Nucleus accumbens (tissue), 56 donors: ENCODE results near the gene TRAPPC12.
A peak's percentile ranks its signal among the peaks of the same experiment; 100 is the strongest.
"Not testable (repeated sequence)": the region's sequence is repeated elsewhere in the genome, so short reads cannot be mapped to it uniquely, and the experiment has no call there.

Experiments used
- DNase-seq, 56 donors: peaks; one replicate each; lab custom pipeline; 2025; lab: John Stamatoyannopoulos, UW

The TRAPPC12 gene

DNA sequence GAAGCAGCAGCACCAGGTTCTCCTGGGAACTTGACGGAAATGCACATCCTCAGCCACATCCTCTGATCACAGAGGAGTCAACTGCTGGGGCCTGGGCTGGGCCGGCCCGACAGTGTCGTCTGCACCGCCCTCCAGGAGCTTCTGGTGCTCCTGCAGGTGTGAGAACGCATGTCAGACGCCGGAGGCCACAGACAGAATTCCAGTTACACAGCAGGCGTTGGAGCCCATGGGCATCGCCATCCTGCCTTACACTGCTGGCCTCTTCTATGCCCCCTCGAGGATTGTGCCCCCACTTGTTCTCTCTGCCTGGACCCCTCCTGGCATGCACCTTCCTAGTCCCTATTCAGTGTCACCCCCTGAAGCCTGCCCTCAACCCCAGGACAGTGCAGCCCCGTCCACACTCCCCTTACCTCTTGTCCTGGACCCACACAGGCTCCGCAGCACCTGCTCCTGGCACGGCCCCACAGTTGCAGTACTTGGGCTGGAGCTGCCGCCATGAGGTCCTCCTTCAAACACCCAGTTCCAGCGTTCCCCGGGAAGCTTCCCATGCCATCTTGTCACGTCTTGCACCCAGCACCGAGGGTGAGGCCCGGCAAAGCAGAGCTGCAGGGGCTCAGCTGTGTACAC lies 102.4 kb downstream of the TRAPPC12 start:
- DNase-seq, result no peak

DNA sequence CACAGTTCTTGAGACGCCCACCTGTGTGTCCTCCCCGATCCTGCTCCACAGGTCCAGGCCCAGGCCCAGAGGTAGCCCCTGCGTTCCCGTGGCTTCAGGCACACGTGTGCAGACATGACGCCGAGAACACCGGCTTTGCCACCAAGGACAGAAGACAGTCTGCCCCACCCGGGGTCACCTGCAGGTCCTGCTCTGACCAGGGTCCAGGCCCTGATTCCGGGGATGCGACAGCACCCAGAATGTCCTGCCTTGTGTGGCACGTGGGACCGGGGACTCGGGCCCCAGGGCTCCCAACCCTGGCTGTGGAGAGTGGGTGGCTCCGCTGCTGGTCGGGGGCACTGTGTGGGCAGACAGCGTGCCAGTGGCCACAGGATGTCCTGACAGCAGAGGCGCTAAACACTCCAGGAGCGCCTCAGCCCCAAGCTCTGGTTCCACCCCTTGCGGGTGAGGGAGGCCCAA lies 102.9 kb downstream of the TRAPPC12 start:
- DNase-seq, result no peak

DNA sequence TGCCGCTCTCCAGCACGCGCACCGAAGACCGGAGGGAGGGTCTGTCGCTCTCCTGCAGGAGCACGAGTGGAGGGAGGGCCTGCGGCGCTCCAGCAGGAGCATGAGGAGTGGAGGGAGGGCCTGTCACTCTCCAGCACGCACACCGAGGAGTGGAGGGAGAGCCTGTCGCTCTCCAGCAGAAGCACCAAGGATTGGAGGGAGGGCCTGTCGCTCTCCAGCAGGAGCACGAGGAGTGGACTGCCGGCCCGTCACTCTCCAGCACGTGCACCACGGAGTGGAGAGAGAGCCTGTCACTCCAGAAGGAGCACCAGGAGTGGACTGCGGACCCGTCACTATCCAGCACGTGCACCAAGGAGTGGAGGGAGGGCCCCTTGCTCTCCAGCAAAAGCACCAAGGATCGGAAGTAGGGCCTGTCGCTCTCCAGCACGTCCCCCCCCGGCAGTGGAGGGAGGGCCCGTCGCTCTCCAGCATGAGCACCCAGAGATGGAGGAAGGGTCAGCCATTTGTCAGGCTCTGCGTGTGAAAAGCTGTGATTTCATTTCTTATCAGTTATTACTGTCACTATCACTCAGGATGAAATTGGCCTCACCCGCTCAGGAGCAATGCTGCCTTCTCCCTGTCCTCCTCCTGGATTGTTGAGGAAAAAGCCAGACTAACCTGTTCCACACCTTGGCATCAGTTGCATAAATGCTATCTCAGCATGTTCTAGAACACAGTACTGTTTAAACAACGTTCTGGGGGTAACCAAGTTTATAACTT lies 103.9 kb downstream of the TRAPPC12 start:
- peak in 17 of 56 donors; percentile 15 to 74 (median 56) for DNase-seq

DNA sequence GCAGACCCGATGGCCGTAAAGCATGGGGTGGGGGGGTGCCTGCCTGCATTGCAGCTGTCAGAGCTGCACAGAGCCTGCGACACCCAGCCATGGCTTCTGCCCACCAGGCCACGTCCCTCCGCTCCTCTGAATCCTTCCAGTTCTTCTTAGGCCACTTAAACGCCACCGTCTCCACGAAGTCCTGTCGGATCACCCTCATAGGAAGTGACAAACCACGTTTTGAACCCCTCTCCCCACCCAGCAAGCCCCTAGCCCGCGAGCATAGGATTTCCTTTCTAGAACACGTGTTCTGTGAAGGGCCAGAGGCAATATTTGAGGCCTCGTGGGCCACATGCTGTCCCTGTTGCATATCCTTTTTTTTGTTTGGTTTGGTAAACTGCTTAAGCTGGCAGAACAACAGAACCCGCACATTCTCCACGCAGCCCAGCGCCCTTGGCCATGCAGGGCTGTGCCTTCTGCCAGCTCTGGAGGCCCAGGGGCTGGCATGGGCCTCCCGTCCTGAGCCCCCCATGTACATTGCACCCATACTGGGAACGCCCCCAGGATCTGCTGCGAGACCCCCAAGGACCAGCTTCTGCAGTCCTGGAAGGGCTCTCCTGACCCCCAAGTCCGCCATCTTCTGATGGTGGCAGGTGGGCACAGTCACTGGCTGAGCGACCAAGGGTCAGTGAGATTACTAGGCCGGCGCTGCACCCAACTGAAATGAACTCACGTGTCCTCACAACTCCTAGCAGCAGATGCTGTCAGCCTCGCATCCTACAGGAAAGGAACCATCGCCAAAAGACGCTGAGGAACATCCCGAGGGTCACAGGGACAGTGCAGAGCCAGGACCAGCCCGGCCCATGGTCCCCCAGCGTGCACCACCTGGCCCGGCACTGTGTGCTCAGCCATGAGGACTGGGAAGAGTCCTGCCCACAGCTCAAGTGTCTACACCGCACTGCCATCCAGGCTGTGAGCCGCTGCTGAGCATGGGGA lies 104.8 kb downstream of the TRAPPC12 start:
- no peak for DNase-seq

DNA sequence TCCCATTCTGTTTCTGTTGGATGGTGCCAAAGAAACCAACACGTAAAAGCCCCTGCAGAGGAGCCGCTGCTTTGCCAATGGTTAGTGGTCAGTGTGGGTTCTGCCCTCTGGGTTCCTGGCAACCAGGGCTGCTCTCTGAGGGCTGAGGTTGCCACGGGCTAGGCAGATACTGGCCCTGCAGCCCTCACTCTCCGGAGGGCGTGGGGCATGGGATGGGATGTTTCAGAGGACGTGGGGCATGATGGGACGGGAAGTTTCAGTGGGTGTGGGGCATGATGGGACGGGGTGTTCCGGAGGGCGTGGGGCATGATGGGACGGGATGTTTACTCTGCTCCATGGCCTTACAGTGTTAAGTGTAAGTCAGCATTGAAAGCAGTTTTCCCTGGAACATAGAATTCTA lies 105.7 kb downstream of the TRAPPC12 start:
- no peak for DNase-seq

DNA sequence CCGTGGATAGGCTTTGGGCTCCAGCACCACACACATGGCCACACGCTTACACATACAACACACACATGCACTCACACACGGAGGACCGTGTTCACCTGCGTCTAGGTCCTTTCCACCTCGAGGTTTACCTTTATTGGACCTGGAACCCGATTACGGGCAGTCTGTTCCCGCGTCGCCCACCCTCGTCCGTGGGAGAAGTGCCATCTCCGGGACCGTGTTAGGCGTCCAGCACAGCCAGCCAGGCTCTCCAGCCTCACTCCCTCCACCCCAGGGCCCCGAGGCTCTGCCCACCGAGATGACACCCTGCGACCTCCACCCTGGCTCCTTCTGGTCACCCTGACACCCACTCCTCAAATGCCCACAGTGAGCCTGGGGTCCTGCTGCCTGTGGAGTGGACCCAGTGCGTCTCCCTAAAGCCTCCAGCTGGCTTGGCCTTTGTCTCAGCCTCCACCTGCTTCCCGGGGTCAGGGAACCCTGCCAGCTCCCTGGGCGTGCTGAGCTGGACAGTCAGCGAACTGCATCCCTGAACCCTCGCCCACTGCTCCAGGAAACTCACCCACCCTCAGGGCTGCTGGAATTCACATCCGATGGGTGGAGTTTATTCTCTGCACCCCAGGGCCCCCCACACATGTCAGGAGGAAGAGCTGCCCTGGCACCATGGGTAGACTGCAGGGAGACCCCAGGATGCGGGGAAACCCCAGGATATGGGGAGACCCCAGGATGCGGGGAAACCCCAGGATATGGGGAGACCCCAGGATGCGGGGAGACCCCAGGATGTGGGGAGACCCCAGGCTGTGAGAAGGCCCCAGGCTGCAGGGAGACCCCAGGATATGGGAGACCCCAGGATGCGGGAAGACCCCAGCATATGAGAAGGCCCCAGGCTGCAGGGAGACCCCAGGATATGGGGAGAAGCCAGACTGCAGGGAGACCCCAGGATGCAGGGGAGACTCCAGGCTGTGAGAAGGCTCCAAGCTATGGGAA lies 106.8 kb downstream of the TRAPPC12 start:
- no peak for DNase-seq

DNA sequence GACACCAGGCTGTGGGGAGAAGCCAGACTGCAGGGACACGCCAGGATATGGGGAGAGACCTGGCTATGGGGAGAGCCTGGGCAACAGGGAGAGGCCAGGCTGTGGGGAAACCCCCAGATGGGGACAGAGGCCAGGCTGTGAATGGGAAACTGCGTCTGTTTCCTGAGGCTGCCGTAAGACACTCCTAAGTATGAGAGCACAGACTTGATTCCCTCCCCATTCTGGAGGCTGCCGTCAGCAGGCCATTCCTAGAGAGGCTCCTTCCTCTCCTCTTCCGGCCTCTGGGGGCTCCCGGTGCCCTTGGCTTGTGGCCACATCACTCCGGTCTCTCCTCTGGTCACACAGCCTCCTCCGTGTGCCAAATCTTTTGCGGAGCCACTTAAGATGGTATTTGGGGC lies 107.5 kb downstream of the TRAPPC12 start:
- no peak for DNase-seq

DNA sequence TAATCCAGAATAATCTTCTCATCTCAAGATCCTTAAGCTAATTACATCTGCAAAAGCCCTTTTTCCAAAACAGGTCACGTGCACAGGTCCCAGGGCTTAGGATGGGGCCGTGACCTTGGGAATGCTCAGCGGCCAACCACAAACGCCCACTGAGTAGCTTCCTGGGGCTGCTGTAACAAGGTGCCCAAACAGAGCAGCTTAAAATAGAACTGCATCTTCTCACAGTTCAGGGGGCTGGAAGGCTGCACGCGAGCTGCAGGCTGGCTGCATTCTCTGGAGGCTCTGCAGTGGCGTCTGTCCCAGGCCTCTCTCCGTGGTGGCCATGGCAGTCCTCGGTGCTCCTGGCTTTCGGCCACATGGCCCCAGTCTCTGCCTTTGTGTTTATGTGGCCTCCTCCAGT lies 107.9 kb downstream of the TRAPPC12 start:
- DNase-seq, result peak in 4 of 56 donors; percentile 12 to 34 (median 28)

DNA sequence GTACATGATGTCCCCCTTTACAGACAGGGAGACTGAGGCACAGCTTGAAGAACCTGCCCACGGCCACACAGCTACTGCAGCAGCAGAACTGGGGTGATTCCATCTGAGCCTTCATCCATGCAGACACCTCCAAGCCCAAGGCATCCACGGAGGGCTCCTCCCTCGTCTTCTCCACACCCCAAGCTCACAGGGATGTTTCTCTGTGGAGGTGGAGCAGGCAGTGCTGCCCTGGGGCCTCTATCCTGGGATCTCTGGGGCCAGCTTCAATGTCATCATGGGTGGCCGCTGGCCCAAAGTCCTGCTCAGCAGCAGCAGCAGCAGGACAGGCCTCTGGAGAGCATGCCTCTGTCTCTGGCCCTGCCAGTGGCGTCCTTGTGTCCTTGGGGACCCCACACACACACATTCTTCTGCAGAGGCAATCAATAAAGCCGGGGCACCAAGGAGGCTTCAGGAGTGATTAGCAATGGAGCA lies 108.6 kb downstream of the TRAPPC12 start:
- DNase-seq, result no peak

DNA sequence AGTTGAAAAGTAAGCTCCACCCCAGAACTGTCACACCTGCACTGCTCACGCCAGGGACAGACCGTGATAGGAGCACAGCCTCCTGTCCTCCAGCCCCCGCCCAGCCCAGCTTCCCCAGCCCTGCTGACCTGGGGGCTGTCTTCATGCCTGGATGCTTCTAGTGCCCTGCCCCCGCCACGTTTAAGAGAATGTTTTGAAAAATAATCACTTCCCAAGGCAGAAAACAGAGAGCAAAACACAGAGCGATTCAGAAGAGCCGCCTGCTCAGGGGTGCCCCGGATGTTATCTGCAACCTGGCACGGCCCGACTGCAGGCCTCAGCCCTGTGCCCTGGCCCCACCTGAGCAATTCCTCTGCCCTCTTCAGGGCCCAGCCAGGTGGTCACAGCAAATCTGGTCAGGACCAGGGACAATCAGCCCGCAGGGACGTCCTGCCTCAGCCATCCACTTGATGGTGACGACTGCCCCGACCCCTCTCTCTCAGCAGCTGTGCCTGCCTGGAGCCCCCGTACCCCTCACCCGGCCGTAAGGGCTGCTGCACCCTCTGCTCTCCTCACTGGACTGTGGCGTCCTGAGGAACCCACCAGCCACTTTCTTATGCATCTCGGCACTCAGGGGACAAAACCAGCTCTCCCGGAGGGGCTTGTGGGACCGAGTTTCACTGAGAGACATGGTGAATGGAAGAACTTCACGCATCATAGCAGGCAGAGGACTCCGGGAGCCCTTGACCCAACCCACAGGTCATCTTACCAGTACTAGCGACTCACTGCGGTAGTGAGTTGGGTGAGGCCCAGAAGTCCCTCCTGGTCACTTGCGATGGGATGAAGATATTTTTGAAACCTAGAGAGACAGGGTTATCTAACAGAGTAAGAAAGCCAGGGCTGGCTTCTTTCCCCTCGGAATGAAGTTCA lies 109.6 kb downstream of the TRAPPC12 start:
- DNase-seq, result no peak

DNA sequence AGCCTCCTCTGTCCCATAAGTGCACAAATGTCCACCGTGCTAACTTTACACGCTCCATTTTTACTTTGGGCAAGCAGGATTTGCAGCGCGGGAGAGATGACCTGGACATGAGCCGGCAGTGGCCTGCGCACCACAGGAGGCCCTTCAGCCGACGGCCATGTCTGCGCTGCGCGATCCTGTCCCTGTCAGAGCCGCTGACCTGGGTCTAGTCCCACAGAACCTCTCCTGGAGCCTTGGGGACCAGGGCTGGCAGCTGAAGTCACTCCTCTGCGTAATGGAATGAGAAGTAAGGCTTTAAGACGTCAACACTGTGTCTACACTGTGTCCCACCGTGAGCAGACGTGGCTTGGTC lies 110.2 kb downstream of the TRAPPC12 start:
- DNase-seq, result no peak

DNA sequence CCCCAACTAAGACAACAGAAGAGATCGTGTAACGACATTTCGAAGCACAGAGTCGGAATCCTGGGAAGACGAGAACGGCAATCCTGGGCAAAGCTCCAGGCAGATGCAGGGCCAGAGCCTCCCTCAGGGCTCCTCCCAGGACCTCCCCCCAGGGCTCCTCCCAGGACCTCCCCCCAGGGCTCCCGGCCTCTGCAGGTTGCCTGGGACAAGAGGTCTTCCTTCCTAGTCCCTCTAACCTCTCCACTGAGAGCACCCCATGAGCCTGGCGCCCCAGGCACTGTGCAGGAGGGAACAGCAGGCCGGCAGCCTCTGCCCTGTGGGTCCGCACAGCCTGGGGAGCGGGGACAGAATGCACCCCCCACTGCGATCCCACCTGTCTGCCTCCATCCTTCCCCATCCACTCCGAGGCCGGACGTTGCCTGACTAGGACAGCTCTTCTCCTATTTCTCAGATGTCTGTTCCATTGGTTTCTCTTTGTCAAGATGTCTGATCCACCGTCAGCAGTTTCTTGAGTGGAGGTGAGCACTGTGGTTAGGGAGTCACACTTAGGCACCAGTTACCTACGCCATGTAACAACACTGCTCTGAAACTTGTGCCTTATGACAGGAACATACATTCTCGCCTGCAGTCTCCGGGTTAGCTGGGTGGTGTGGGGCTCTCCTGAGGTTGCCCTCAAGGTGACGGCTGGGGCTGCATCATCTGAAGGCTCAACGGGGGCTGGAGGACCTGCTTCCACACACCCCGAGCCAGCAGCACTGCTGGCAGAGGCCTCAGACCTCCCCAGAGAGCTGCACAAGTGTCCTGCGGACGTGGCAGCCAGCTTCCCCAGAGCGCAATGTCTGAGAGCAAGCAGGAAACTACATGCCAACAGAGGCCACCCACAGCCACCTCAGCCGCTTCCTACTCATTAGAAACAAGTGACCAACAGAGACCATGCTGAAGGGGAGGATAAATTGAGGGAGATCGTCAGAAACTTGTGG lies 111.0 kb downstream of the TRAPPC12 start:
- no peak for DNase-seq

DNA sequence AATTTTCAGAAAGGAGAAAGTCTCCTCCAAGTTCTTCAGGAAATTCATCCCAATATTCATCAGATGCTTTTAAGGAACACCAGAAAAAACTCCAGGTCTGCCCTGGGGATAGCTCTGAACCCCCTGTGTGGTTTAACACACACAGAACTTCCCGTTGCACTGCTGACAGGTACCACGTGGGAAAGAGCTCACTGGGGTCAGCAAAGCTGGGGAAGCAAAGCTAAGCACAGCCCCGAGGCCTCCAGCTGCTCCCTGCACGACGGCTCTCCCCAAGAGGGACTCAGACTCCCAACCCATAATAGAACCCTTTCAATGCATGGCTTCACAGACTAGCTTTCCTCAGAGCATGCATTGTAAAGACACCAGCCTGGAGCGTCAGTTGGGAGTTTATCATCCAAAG lies 111.8 kb downstream of the TRAPPC12 start:
- DNase-seq, result no peak

DNA sequence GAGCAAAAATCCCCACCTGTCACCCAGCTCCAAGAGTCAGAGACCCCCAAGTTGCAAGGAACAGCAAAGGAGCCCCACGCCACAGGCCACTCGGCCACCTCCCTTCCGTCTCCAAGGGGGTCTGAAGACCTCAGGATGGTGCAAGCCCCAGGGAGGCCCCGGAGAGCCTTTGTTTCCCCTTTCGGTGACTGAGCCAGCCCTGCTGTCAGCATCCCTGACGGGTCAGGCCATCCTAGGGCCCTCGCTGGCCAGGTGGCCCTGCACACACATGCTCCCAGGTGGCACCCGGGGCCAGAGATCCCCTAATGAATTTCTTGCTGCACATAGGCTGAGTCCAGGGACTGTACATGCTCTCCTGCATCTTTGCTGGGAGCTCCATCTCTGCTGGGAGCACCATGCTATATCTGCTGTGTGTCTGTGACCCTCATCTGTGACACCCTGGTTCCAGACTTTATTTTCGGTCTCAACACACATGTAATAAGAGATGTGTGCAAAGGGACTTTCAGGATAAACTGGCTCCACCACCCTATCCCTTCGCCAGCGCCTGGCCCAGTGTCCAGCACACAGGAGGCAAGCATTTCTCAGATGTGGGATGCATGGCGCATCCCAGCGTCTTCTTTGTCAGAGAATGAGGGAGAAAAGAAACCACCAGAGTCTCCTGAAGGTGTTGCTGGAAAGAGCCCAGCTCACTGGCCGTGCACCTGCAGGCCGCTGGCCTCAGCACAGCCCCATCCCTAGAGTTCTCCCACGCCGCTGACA lies 112.4 kb downstream of the TRAPPC12 start:
- no peak for DNase-seq

DNA sequence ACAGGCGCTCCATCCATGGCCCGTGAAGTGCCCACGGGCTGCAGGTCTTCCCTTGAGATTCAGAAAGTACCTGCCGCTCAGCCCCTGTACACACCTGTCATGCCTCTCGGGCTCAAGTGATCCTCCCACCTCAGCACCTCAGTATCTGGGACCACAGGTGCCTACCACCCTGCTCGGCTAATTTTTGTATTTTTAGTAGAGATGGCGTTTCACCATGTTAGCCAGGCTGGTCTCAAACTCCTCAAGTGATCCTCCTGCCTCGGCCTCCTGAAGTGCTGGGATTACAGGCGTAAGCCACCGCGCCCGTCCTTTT lies 112.9 kb downstream of the TRAPPC12 start:
- DNase-seq, result not testable (repeated sequence)

DNA sequence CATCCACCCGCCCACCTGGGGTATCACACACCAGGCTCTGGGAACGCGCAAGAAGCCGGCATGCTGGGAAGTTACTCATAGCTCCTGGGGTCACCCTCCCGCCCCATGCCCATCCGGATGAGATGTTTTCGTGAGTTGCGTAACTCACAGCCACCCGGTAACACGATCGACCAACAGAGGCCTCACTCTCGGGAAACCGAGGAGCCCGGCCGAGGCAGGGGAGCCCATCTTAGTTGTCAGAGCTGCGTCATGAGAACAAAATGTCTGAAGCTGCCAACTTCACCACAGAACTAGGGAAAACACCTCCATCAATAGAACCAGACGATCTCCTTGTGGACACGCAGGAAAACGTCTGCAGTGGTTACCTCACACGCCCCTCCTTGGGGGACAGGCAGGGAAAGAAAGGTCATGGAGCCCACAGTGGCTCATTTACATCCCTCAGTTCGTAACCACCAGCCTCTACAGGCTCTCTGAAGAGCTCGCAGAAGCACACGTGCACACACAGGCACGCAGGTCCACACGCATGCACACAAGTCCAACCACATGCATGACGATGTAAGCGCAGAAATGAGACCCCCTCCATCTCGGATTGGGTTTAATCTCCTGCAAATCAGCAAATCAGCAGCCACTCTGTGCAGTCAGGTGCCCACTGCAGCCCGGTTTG lies 113.6 kb downstream of the TRAPPC12 start:
- DNase-seq, result no peak
